Measurements from ENCODE around the gene CALN1. TPM values are rescaled to one million over a fixed set of nuclear protein-coding genes. Genes with fewer than 3 reads are reported as not detected.

CALN1 gene
- polyA plus RNA-seq, 3 donors = under 0.01 TPM; not detected in 2

DNA sequence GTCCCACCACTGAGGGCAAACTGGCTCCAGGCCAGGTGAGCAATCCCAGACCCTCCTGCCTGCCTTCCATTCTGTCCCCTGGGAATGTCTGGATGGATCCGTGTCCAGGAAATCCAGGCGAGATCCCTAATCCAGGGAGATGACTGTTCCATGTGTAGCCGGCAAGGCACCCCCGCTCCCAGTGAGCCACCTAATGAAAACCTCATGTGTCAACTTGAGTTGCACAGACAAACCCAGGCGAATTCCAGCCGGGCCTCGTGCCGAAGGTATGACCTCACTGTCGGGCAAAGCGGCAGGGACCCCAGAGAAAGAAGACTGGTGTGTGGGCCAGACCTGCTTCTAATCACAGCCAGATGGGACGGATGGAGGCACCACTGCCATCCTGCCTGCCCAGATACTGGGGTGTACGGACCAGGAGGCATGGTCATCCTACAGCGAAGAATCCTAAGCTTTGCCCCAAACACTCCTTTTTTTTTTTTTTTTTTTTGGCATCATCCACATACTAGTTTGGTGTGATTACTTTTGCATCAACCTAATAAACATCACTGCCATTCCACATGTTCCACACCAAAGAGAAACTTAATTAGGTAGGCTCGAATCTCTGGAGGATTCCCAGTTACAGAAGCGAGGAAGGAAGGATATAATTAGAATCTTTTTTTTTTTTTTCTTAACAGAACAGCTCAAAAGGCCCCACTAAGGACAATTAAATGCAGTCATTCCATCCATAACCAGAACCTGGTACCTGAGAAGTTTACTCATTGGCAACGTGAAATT is 313.1 kb downstream of the CALN1 start:
- peaks cover 0 to 8% (median 2%) of the 10 kb centered on the region in 7 donors for H3K9me3 Mint-ChIP-seq
- no peaks in the 10 kb centered on the region for H3K27me3 ChIP-seq (ENCODE audit: control insufficient read depth in 2 of 2, insufficient read depth in 2 of 2, low read length in 2 of 2)
- DNase-seq = no peak
- H3K27me3 Mint-ChIP-seq (ENCODE audit: low read depth in 3 of 3) = peaks cover 0 to 1% (median 0%) of the 10 kb centered on the region in 3 donors
- H3K4me1 Mint-ChIP-seq = peaks cover 4% of the 10 kb centered on the region
- no peaks in the 10 kb centered on the region for H3K36me3 ChIP-seq (replicated peaks in 1 of 2; ENCODE audit: control insufficient read depth in 1 of 2, insufficient read depth in 2 of 2, low read length in 2 of 2)
- intact Hi-C loops (cut with micrococcal nuclease) = no loop called here
- H3K27ac ChIP-seq (ENCODE audit: low read depth in 1 of 2, low read length in 2 of 2) = no peak overlapping the region
- no peaks in the 10 kb centered on the region for H3K4me1 ChIP-seq (ENCODE audit: control insufficient read depth in 1 of 2, insufficient read depth in 2 of 2, low read length in 2 of 2)
- no peak overlapping the region for H3K4me2 ChIP-seq (replicated peaks; ENCODE audit: extremely low read depth, low read length, poor library complexity, severe bottlenecking)
- H2AFZ ChIP-seq (ENCODE audit: insufficient read depth, low read depth, low read length, poor library complexity, severe bottlenecking) = no peak overlapping the region
- TF ChIP-seq, protein P1, sequence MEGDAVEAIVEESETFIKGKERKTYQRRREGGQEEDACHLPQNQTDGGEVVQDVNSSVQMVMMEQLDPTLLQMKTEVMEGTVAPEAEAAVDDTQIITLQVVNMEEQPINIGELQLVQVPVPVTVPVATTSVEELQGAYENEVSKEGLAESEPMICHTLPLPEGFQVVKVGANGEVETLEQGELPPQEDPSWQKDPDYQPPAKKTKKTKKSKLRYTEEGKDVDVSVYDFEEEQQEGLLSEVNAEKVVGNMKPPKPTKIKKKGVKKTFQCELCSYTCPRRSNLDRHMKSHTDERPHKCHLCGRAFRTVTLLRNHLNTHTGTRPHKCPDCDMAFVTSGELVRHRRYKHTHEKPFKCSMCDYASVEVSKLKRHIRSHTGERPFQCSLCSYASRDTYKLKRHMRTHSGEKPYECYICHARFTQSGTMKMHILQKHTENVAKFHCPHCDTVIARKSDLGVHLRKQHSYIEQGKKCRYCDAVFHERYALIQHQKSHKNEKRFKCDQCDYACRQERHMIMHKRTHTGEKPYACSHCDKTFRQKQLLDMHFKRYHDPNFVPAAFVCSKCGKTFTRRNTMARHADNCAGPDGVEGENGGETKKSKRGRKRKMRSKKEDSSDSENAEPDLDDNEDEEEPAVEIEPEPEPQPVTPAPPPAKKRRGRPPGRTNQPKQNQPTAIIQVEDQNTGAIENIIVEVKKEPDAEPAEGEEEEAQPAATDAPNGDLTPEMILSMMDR (IDR thresholded peaks at IDR 0.05) = no peak
- H3K9me3 ChIP-seq (replicated peaks in 1 of 2; ENCODE audit: control insufficient read depth in 1 of 2, insufficient read depth in 1 of 2, low read length in 2 of 2) = no peaks in the 10 kb centered on the region
- H3K4me3 Mint-ChIP-seq = no peak overlapping the region
- no peaks in the 10 kb centered on the region for H4K20me1 ChIP-seq (ENCODE audit: insufficient read depth, low read length)
- no peaks in the 10 kb centered on the region for H3K79me2 ChIP-seq (ENCODE audit: insufficient read depth, low read length)
- H3K36me3 Mint-ChIP-seq = no peaks in the 10 kb centered on the region
- 95% methylated on average over 11 of the region's 16 CpGs for WGBS (ENCODE audit: insufficient coverage)
- H3K27ac Mint-ChIP-seq = no peak overlapping the region
- no peak overlapping the region for H3K9ac ChIP-seq (ENCODE audit: insufficient read depth, low read length, poor library complexity, severe bottlenecking)
- no peak overlapping the region for H3K4me3 ChIP-seq (replicated peaks in 1 of 3; ENCODE audit: low read depth in 2 of 3, low read length in 3 of 3)

DNA sequence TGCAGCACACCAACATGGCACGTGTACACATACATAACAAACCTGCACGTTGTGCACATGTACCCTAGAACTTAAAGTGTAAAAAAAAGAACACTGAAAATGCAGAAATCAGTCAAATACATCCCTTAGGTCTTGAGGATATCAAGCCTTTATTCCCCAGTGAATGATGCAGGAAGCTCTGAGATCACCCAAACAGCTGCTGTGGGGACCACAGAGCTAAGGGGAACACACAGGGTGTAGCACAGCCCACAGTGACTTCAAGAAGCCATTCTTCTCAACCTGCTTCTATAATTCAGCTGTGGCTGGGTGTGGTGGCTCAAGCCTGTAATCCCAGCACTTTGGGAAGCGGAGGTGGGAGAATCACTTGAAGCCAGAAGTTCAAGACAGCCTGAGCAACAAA is 314.9 kb downstream of the CALN1 start:
- intact Hi-C loops (cut with micrococcal nuclease) = no loop called here
- H3K9ac ChIP-seq (ENCODE audit: insufficient read depth, low read length, poor library complexity, severe bottlenecking) = no peak overlapping the region
- TF ChIP-seq, protein P1 (IDR thresholded peaks at IDR 0.05) = no peak
- no peak for DNase-seq
- H3K27ac ChIP-seq (ENCODE audit: low read depth in 1 of 2, low read length in 2 of 2) = no peak overlapping the region
- H4K20me1 ChIP-seq (ENCODE audit: insufficient read depth, low read length) = no peaks in the 10 kb centered on the region
- no peaks in the 10 kb centered on the region for H3K36me3 ChIP-seq (replicated peaks in 1 of 2; ENCODE audit: control insufficient read depth in 1 of 2, insufficient read depth in 2 of 2, low read length in 2 of 2)
- H3K9me3 ChIP-seq (replicated peaks in 1 of 2; ENCODE audit: control insufficient read depth in 1 of 2, insufficient read depth in 1 of 2, low read length in 2 of 2) = no peaks in the 10 kb centered on the region
- Mint-ChIP-seq H3K27ac (no peak overlapping the region), H3K9me3 (peaks cover 0 to 5% (median 2%) of the 10 kb centered on the region in 7 donors), H3K36me3 (no peaks in the 10 kb centered on the region), H3K4me3 (no peak overlapping the region), H3K4me1 (no peaks in the 10 kb centered on the region), H3K27me3 (ENCODE audit: low read depth in 3 of 3) (peaks cover 0 to 1% (median 0%) of the 10 kb centered on the region in 3 donors)
- no peaks in the 10 kb centered on the region for H3K79me2 ChIP-seq (ENCODE audit: insufficient read depth, low read length)
- no peaks in the 10 kb centered on the region for H3K27me3 ChIP-seq (ENCODE audit: control insufficient read depth in 2 of 2, insufficient read depth in 2 of 2, low read length in 2 of 2)
- H3K4me2 ChIP-seq (replicated peaks; ENCODE audit: extremely low read depth, low read length, poor library complexity, severe bottlenecking) = no peak overlapping the region
- WGBS (ENCODE audit: insufficient coverage) = no CpG with 5 or more reads among the region's 3 CpGs
- H3K4me1 ChIP-seq (ENCODE audit: control insufficient read depth in 1 of 2, insufficient read depth in 2 of 2, low read length in 2 of 2) = no peaks in the 10 kb centered on the region
- no peak overlapping the region for H2AFZ ChIP-seq (ENCODE audit: insufficient read depth, low read depth, low read length, poor library complexity, severe bottlenecking)
- H3K4me3 ChIP-seq (replicated peaks in 1 of 3; ENCODE audit: low read depth in 2 of 3, low read length in 3 of 3) = no peak overlapping the region

Measured in CD14-positive monocyte (primary cell).